ENCODE data around the gene ACTA2. TPM values are rescaled to one million over a fixed set of nuclear protein-coding genes. Genes with fewer than 3 reads are reported as not detected.

ACTA2 gene
- total RNA-seq, 1 experiment from 2014 or later: 52.2 TPM

GRCh38 chr10:88906921-88907320 is 45.7 kb downstream of the ACTA2 start:
- Histone ChIP-seq H3K27ac (ENCODE audit: low read depth, low read length, poor library complexity, severe bottlenecking) (no peak overlapping the region), H3K36me3 (ENCODE audit: insufficient read depth, low read length, poor library complexity, severe bottlenecking) (peaks cover 84% of the 10 kb centered on the region), H3K27me3 (replicated peaks; ENCODE audit: insufficient read depth, low read depth, low read length, poor library complexity) (no peaks in the 10 kb centered on the region), H3K4me3 (ENCODE audit: low read depth, low read length, poor library complexity, severe bottlenecking) (no peak overlapping the region), H3K4me1 (ENCODE audit: insufficient read depth, low read length, poor library complexity, severe bottlenecking) (no peaks in the 10 kb centered on the region), H3K9me3 (ENCODE audit: low read depth, low read length, poor library complexity, severe bottlenecking) (no peaks in the 10 kb centered on the region)
- ChIA-PET CTCF (no interaction called here), POLR2A (ENCODE audit: low non-redundant PET) (no interaction called here)
- no TSS peak for BruUV-seq (replicated peaks)
- no peak for DNase-seq (ENCODE audit: low spot score)
- TF ChIP-seq CTCF (conservative IDR thresholded peaks at IDR 0.05; ENCODE audit: low read depth, low read length): no peak
- no peak for TF ChIP-seq EZH2 (IDR thresholded peaks at IDR 0.05; ENCODE audit: borderline replicate concordance, low read depth, low read length, poor library complexity, severe bottlenecking)
- intact Hi-C loops (cut with micrococcal nuclease; ENCODE audit: unreplicated experiment): no loop called here

GRCh38 chr10:88903715-88904114 is 48.9 kb downstream of the ACTA2 start:
- intact Hi-C loops (cut with micrococcal nuclease; ENCODE audit: unreplicated experiment): no loop called here
- BruUV-seq (replicated peaks): no TSS peak
- H3K36me3 ChIP-seq (ENCODE audit: insufficient read depth, low read length, poor library complexity, severe bottlenecking): peaks cover 78% of the 10 kb centered on the region

GRCh38 chr10:88901984-88902789 is 50.4 kb downstream of the ACTA2 start:
- ChIA-PET POLR2A (ENCODE audit: low non-redundant PET) (no interaction called here), CTCF (no interaction called here)
- DNase-seq (ENCODE audit: low spot score): no peak
- Histone ChIP-seq H3K9me3 (ENCODE audit: low read depth, low read length, poor library complexity, severe bottlenecking) (no peaks in the 10 kb centered on the region), H3K27ac (ENCODE audit: low read depth, low read length, poor library complexity, severe bottlenecking) (no peak overlapping the region), H3K36me3 (ENCODE audit: insufficient read depth, low read length, poor library complexity, severe bottlenecking) (peaks cover 64% of the 10 kb centered on the region), H3K4me1 (ENCODE audit: insufficient read depth, low read length, poor library complexity, severe bottlenecking) (peaks cover 26% of the 10 kb centered on the region), H3K4me3 (ENCODE audit: low read depth, low read length, poor library complexity, severe bottlenecking) (no peak overlapping the region), H3K27me3 (replicated peaks; ENCODE audit: insufficient read depth, low read depth, low read length, poor library complexity) (no peaks in the 10 kb centered on the region)
- no peak for TF ChIP-seq EZH2 (IDR thresholded peaks at IDR 0.05; ENCODE audit: borderline replicate concordance, low read depth, low read length, poor library complexity, severe bottlenecking)
- intact Hi-C loops (cut with micrococcal nuclease; ENCODE audit: unreplicated experiment): no loop called here
- BruUV-seq (replicated peaks): no TSS peak

More at GRCh38 chr10:88903715-88904114, 48.9 kb downstream of the ACTA2 start:
- H3K27me3 ChIP-seq (replicated peaks; ENCODE audit: insufficient read depth, low read depth, low read length, poor library complexity): no peaks in the 10 kb centered on the region
- POLR2A ChIA-PET (ENCODE audit: low non-redundant PET): no interaction called here
- TF ChIP-seq CTCF (conservative IDR thresholded peaks at IDR 0.05; ENCODE audit: low read depth, low read length) (no peak), EZH2 (IDR thresholded peaks at IDR 0.05; ENCODE audit: borderline replicate concordance, low read depth, low read length, poor library complexity, severe bottlenecking) (no peak)
- no peak for DNase-seq (ENCODE audit: low spot score)
- H3K27ac ChIP-seq (ENCODE audit: low read depth, low read length, poor library complexity, severe bottlenecking): no peak overlapping the region
- CTCF ChIA-PET: no interaction called here
- H3K4me1 ChIP-seq (ENCODE audit: insufficient read depth, low read length, poor library complexity, severe bottlenecking): peaks cover 19% of the 10 kb centered on the region
- no peak overlapping the region for H3K4me3 ChIP-seq (ENCODE audit: low read depth, low read length, poor library complexity, severe bottlenecking)
- no peaks in the 10 kb centered on the region for H3K9me3 ChIP-seq (ENCODE audit: low read depth, low read length, poor library complexity, severe bottlenecking)

Data from A673 (cell line).